Naive thymus-derived CD4-positive, alpha-beta T cell (primary cell): ENCODE measurements around the gene AUNIP. TPM values are rescaled to one million over a fixed set of nuclear protein-coding genes. Genes with fewer than 3 reads are reported as not detected.
"Not testable (repeated sequence)": the region's sequence is repeated elsewhere in the genome, so short reads cannot be mapped to it uniquely, and the experiment has no call there.

Experiments used
- ATAC-seq: fragments of 150-1000 bp; cut with Tn5 transposase; 2 replicates; pipeline ENCODE4 v1.10.0; 2021; ENCODE audit warnings: mild to moderate bottlenecking, moderate library complexity
- CTCF ChIA-PET: fragments of 350-600 bp; sonication (Branson Sonifier 250); formaldehyde crosslinking; loops from one replicate; lab custom pipeline; 2021; ENCODE audit warnings: antibody characterized with exemption; lab: Charles Lee
- POLR2A ChIA-PET: fragments of 350-600 bp; sonication (Branson Sonifier 250); formaldehyde crosslinking; loops from one replicate; lab custom pipeline; 2021; ENCODE audit warnings: antibody characterized with exemption, inconsistent platforms; lab: Charles Lee
- DNase-seq, 9 donors: peaks; one replicate each; pipeline versions ENCODE4 v3.0.0 to v3.0.0-alpha.2; 2020 to 2022; ENCODE audit warnings: mixed read lengths in 1 of 9
- H3K27ac ChIP-seq: one replicate; pipeline ENCODE4 v1.7.0; 2013; ENCODE audit warnings: mild to moderate bottlenecking, low read depth, low read length, moderate library complexity
- H3K27me3 ChIP-seq, 2 donors: one replicate each; pipeline ENCODE4 v1.7.0; 2013; ENCODE audit warnings: low read length in 2 of 2, mild to moderate bottlenecking in 2 of 2, moderate library complexity in 2 of 2; ENCODE audit not compliant: control insufficient read depth in 2 of 2, insufficient read depth in 2 of 2
- H3K36me3 ChIP-seq, 3 experiments: 1 replicate in 2 of 3; 2 replicates in 1 of 3; pipeline ENCODE4 v1.7.0; 2013; ENCODE audit warnings: low read length in 3 of 3, mild to moderate bottlenecking in 3 of 3, moderate library complexity in 1 of 3; ENCODE audit not compliant: insufficient read depth in 3 of 3, control insufficient read depth in 2 of 3
- H3K4me1 ChIP-seq, 2 donors: one replicate each; pipeline ENCODE4 v1.7.0; 2013; ENCODE audit warnings: low read length in 2 of 2, mild to moderate bottlenecking in 2 of 2, moderate library complexity in 1 of 2; ENCODE audit not compliant: control insufficient read depth in 2 of 2, insufficient read depth in 2 of 2
- H3K4me3 ChIP-seq: 2 replicates; pipeline ENCODE4 v1.7.0; 2013; ENCODE audit warnings: mild to moderate bottlenecking, low read length
- H3K9me3 ChIP-seq, 3 experiments: 1 replicate in 2 of 3; 2 replicates in 1 of 3; pipeline ENCODE4 v1.7.0; 2013; ENCODE audit warnings: low read length in 3 of 3; ENCODE audit not compliant: control insufficient read depth in 2 of 3
- H3K27ac Mint-ChIP-seq, 9 donors: one replicate each; pipeline ENCODE4 v1.8.0; 2020 to 2022; ENCODE audit warnings: mixed read lengths in 9 of 9, mild to moderate bottlenecking in 8 of 9, moderate library complexity in 5 of 9, inconsistent platforms in 2 of 9
- H3K27me3 Mint-ChIP-seq, 5 donors: one replicate each; pipeline ENCODE4 v1.8.0; 2021 to 2022; ENCODE audit warnings: mixed read lengths in 5 of 5, mild to moderate bottlenecking in 1 of 5
- H3K36me3 Mint-ChIP-seq, 5 donors: one replicate each; pipeline ENCODE4 v1.8.0; 2020 to 2022; ENCODE audit warnings: mixed read lengths in 5 of 5, mild to moderate bottlenecking in 3 of 5, inconsistent platforms in 1 of 5
- H3K4me1 Mint-ChIP-seq, 7 donors: one replicate each; pipeline ENCODE4 v1.8.0; 2020 to 2022; ENCODE audit warnings: mixed read lengths in 7 of 7, mild to moderate bottlenecking in 3 of 7, inconsistent platforms in 1 of 7
- H3K4me3 Mint-ChIP-seq, 10 donors: one replicate each; pipeline ENCODE4 v1.8.0; 2020 to 2022; ENCODE audit warnings: mild to moderate bottlenecking in 10 of 10, mixed read lengths in 10 of 10, moderate library complexity in 6 of 10, inconsistent platforms in 2 of 10
- H3K9me3 Mint-ChIP-seq, 11 donors: one replicate each; pipeline ENCODE4 v1.8.0; 2020 to 2022; ENCODE audit warnings: mixed read lengths in 11 of 11, mild to moderate bottlenecking in 4 of 11, inconsistent platforms in 1 of 11, moderate library complexity in 1 of 11
- intact Hi-C, 2 donors: fragments of 100-400 bp; cut with micrococcal nuclease; formaldehyde crosslinking; loops; one replicate each; pipeline ENCODE4 v1.15.1; 2023
- polyA plus RNA-seq, 2 donors: library from polyadenylated mRNA; unstranded; fragments of 300-500 nt; fragmentation: Illumina TruSeq; gene quantifications; one replicate each; pipeline ENCODE4 v1.2.3, GENCODE V29; 2021
- total RNA-seq, 6 experiments: library from RNA in 5 of 6; stranded (reverse) in 5 of 6; gene quantifications; 1 replicate in 5 of 6; 2 replicates in 1 of 6; pipeline ENCODE4 v1.2.3 and lab custom pipeline; 2021 to 2026

AUNIP gene
- total and polyA plus RNA-seq, 7 experiments from 2014 or later, result 0.83 to 4.3 TPM; not detected in 5

GRCh38 chr1:25844536-25845337, 14.5 kb downstream of the AUNIP start:
- Mint-ChIP-seq H3K4me3 (no peak overlapping the region), H3K4me1 (peaks cover 0 to 2% (median 0%) of the 10 kb centered on the region in 7 donors), H3K27me3 (no peaks in the 10 kb centered on the region), H3K27ac (no peak overlapping the region), H3K36me3 (peaks cover 0 to 9% (median 5%) of the 10 kb centered on the region in 5 donors), H3K9me3 (peaks cover 0 to 9% (median 4%) of the 10 kb centered on the region in 11 donors)
- no peak for ATAC-seq
- CTCF ChIA-PET, result interaction anchor here (0.6 to 1.2 kb wide), 4 partner anchors 13 to 1073 kb away, joined by 3 to 8 read pairs (median 4); no protein-coding TSS in a partner anchor
- Histone ChIP-seq H3K36me3 (no peaks in the 10 kb centered on the region), H3K4me3 (no peak overlapping the region), H3K4me1 (no peaks in the 10 kb centered on the region), H3K27me3 (no peaks in the 10 kb centered on the region), H3K27ac (no peak overlapping the region), H3K9me3 (no peaks in the 10 kb centered on the region)
- POLR2A ChIA-PET, result interaction anchor here (0.7 to 1.2 kb wide), 2 partner anchors 24 to 231 kb away, joined by 3 to 5 read pairs; no protein-coding TSS in a partner anchor
- DNase-seq, result no peak
- intact Hi-C loops, result no loop called here

- H3K36me3 Mint-ChIP-seq, result peaks cover 0 to 9% (median 5%) of the 10 kb centered on the region in 5 donors
- no peaks in the 10 kb centered on the region for H3K9me3 ChIP-seq
- ChIA-PET CTCF (interaction anchor here (0.6 kb wide), 1 partner anchor 206 kb away, joined by 3 read pairs; no protein-coding TSS in a partner anchor), POLR2A (interaction anchor here (0.8 kb wide), 1 partner anchor 271 kb away, joined by 3 read pairs; no protein-coding TSS in a partner anchor)
- intact Hi-C loops, result no loop called here
- no peak overlapping the region for H3K27ac ChIP-seq
- H3K9me3 Mint-ChIP-seq, result peaks cover 0 to 19% (median 4%) of the 10 kb centered on the region in 11 donors
- H3K27ac Mint-ChIP-seq, result no peak overlapping the region
- no peak for ATAC-seq
- H3K4me3 Mint-ChIP-seq, result no peak overlapping the region
- no peaks in the 10 kb centered on the region for H3K4me1 ChIP-seq
- H3K36me3 ChIP-seq, result no peaks in the 10 kb centered on the region
- no peaks in the 10 kb centered on the region for H3K27me3 ChIP-seq
- H3K4me3 ChIP-seq, result no peak overlapping the region
- no peaks in the 10 kb centered on the region for H3K4me1 Mint-ChIP-seq
- no peaks in the 10 kb centered on the region for H3K27me3 Mint-ChIP-seq
- DNase-seq, result no peak
These were observed 15.8 kb downstream of the AUNIP start for GRCh38 chr1:25843483-25843882.

GRCh38 chr1:25839808-25840207, 19.4 kb downstream of the AUNIP start:
- H3K4me3 ChIP-seq, POLR2A ChIA-PET, H3K9me3 ChIP-seq, H3K27ac ChIP-seq, DNase-seq, H3K27me3 Mint-ChIP-seq, H3K4me1 Mint-ChIP-seq, H3K4me1 ChIP-seq, H3K36me3 ChIP-seq, H3K27ac Mint-ChIP-seq, H3K27me3 ChIP-seq, H3K4me3 Mint-ChIP-seq, ATAC-seq, CTCF ChIA-PET: not testable (repeated sequence)
- intact Hi-C loops, result loop anchor here in 1 of 2 donors (5.0 kb wide), 1 partner anchor 157 kb away; the partner anchor contains the start of gene PAFAH2
- Mint-ChIP-seq H3K36me3 (peaks cover under 1 to 15% (median 7%) of the 10 kb centered on the region in 5 donors), H3K9me3 (peaks cover 0 to 19% (median 4%) of the 10 kb centered on the region in 11 donors)

GRCh38 chr1:25837262-25837875, 21.9 kb downstream of the AUNIP start:
- H3K27ac Mint-ChIP-seq, result no peak overlapping the region
- H3K4me1 Mint-ChIP-seq, result peaks cover 0 to 13% (median 4%) of the 10 kb centered on the region in 7 donors
- CTCF ChIA-PET, result no interaction called here

GRCh38 chr1:25836695-25837094, 22.6 kb downstream of the AUNIP start:
- Histone ChIP-seq H3K9me3 (no peaks in the 10 kb centered on the region), H3K27me3 (no peaks in the 10 kb centered on the region), H3K36me3 (peaks cover 0 to 16% (median 8%) of the 10 kb centered on the region in 3 experiments), H3K4me3 (no peak overlapping the region), H3K4me1 (peaks cover 0 to 10% of the 10 kb centered on the region in 2 donors), H3K27ac (no peak overlapping the region)
- Mint-ChIP-seq H3K4me1 (peaks cover 0 to 20% (median 11%) of the 10 kb centered on the region in 7 donors), H3K36me3 (peaks cover 4 to 22% (median 9%) of the 10 kb centered on the region in 5 donors), H3K4me3 (no peak overlapping the region), H3K9me3 (peaks cover 0 to 19% (median 4%) of the 10 kb centered on the region in 11 donors), H3K27ac (no peak overlapping the region), H3K27me3 (no peaks in the 10 kb centered on the region)
- ChIA-PET POLR2A (interaction anchor here (0.7 kb wide), 1 partner anchor 9 kb away, joined by 3 read pairs; no protein-coding TSS in a partner anchor), CTCF (no interaction called here)
- DNase-seq (no peak), ATAC-seq (no peak)
- intact Hi-C loops, result loop anchor here in 1 of 2 donors (2.0 to 5.0 kb wide), 2 partner anchors 58 to 161 kb away; partner anchors contain the start of gene PAFAH2

More at GRCh38 chr1:25837262-25837875, 21.9 kb downstream of the AUNIP start:
- Histone ChIP-seq H3K36me3 (peaks cover 0 to 9% (median 6%) of the 10 kb centered on the region in 3 experiments), H3K4me3 (no peak overlapping the region), H3K4me1 (peaks cover 0 to 3% of the 10 kb centered on the region in 2 donors), H3K27me3 (no peaks in the 10 kb centered on the region), H3K27ac (no peak overlapping the region), H3K9me3 (no peaks in the 10 kb centered on the region)
- intact Hi-C loops, result loop anchor here in 1 of 2 donors (2.0 to 5.0 kb wide), 2 partner anchors 57 to 160 kb away; partner anchors contain the start of gene PAFAH2
- POLR2A ChIA-PET, result interaction anchor here (0.7 kb wide), 1 partner anchor 8 kb away, joined by 3 read pairs; no protein-coding TSS in a partner anchor
- ATAC-seq, result no peak
- no peak overlapping the region for H3K4me3 Mint-ChIP-seq
- peaks cover 4 to 19% (median 9%) of the 10 kb centered on the region in 5 donors for H3K36me3 Mint-ChIP-seq
- no peaks in the 10 kb centered on the region for H3K27me3 Mint-ChIP-seq
- H3K9me3 Mint-ChIP-seq, result peaks cover 0 to 19% (median 4%) of the 10 kb centered on the region in 11 donors
- no peak for DNase-seq

- no peaks in the 10 kb centered on the region for H3K27me3 Mint-ChIP-seq
- H3K36me3 Mint-ChIP-seq, result peaks cover 9 to 35% (median 11%) of the 10 kb centered on the region in 5 donors
- POLR2A ChIA-PET, result no interaction called here
These were observed 24.4 kb downstream of the AUNIP start for GRCh38 chr1:25834894-25835293.

More at GRCh38 chr1:25834894-25835293, 24.4 kb downstream of the AUNIP start:
- Histone ChIP-seq H3K27me3 (no peaks in the 10 kb centered on the region), H3K9me3 (no peaks in the 10 kb centered on the region), H3K4me3 (no peak overlapping the region), H3K36me3 (peaks cover 0 to 34% (median 8%) of the 10 kb centered on the region in 3 experiments), H3K4me1 (peaks cover 0 to 14% of the 10 kb centered on the region in 2 donors), H3K27ac (no peak overlapping the region)
- CTCF ChIA-PET, result no interaction called here
- intact Hi-C loops, result loop anchor here in 1 of 2 donors (5.0 kb wide), 1 partner anchor 162 kb away; the partner anchor contains the start of gene PAFAH2
- H3K9me3 Mint-ChIP-seq, result peaks cover 0 to 11% (median 1%) of the 10 kb centered on the region in 11 donors
- no peak for DNase-seq
- no peak overlapping the region for H3K4me3 Mint-ChIP-seq
- H3K27ac Mint-ChIP-seq, result peak overlapping the region in 1 of 9 donors; percentile 4
- ATAC-seq, result no peak
- H3K4me1 Mint-ChIP-seq, result peaks cover 0 to 29% (median 21%) of the 10 kb centered on the region in 7 donors
